Stomach (tissue), 4 donors: Measurements from ENCODE around the gene LSG1.

Experiments used
- EP300 ChIP-seq: sonication (generic); formaldehyde crosslinking; IDR thresholded peaks from one replicate; pipeline ENCODE4 v1.6.1; 2017; ENCODE audit warnings: antibody characterized with exemption
- POLR2A ChIP-seq, 4 donors: fragments of 450-650 bp; IDR thresholded peaks; one replicate each; pipeline ENCODE4 v1.6.1; 2016; ENCODE audit warnings: antibody characterized with exemption in 4 of 4, control low read depth in 2 of 4, mild to moderate bottlenecking in 1 of 4, moderate library complexity in 1 of 4
- POLR2AphosphoS5 ChIP-seq, 3 donors: sonication (generic); formaldehyde crosslinking; IDR thresholded peaks; one replicate each; pipeline ENCODE4 v1.6.1; 2016; ENCODE audit warnings: antibody characterized with exemption in 3 of 3
- TF ChIP-seq, protein P1 (sequence below), 7 experiments: fragments of 450-650 bp in 4 of 7; fragments of 200-600 bp in 3 of 7; sonication (generic) in 3 of 7; IDR thresholded peaks; one replicate each; pipeline ENCODE4 v1.5.1; 2016 to 2019; ENCODE audit warnings: antibody characterized with exemption in 7 of 7, control low read depth in 2 of 7, mild to moderate bottlenecking in 1 of 7

DNA sequence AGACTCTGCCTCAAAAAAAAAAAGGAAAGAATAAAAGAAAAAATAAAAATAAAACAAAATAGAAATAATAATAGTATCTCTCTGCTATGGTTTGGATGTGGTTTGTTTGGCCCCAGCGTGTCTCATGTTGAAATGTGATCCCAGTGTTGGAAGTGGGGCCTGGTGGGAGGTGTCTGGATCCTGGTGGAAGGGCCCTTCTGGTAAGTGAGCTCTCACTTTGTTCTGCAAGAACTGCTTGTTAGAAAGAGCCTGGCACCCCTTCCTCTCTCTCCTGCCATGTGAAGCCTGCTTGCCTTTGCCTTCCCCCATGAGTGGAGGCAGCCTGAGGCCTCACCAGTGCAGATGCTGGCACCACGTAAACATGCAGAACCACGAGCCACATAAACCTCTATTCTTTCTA, 65.0 kb downstream of the LSG1 start:
- TF ChIP-seq, protein P1, sequence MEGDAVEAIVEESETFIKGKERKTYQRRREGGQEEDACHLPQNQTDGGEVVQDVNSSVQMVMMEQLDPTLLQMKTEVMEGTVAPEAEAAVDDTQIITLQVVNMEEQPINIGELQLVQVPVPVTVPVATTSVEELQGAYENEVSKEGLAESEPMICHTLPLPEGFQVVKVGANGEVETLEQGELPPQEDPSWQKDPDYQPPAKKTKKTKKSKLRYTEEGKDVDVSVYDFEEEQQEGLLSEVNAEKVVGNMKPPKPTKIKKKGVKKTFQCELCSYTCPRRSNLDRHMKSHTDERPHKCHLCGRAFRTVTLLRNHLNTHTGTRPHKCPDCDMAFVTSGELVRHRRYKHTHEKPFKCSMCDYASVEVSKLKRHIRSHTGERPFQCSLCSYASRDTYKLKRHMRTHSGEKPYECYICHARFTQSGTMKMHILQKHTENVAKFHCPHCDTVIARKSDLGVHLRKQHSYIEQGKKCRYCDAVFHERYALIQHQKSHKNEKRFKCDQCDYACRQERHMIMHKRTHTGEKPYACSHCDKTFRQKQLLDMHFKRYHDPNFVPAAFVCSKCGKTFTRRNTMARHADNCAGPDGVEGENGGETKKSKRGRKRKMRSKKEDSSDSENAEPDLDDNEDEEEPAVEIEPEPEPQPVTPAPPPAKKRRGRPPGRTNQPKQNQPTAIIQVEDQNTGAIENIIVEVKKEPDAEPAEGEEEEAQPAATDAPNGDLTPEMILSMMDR (IDR thresholded peaks at IDR 0.05) = no peak
- TF ChIP-seq POLR2AphosphoS5 (IDR thresholded peaks at IDR 0.05) (no peak), EP300 (no peak), POLR2A (IDR thresholded peaks at IDR 0.05) (no peak)
